Lower leg skin (tissue), 3 donors: ENCODE results near the gene GREB1.

ENCODE experiments used
- CTCF ChIP-seq, 3 donors: fragments of 450-650 bp; IDR thresholded peaks; one replicate each; pipeline ENCODE4 v1.5.1; 2016; ENCODE audit warnings: antibody characterized with exemption in 3 of 3, mild to moderate bottlenecking in 3 of 3, moderate library complexity in 2 of 3
- POLR2A ChIP-seq, 2 donors: fragments of 450-650 bp; IDR thresholded peaks; one replicate each; pipeline ENCODE4 v1.6.1; 2016 to 2017; ENCODE audit warnings: antibody characterized with exemption in 2 of 2, mild to moderate bottlenecking in 1 of 2, moderate library complexity in 1 of 2

GRCh38 chr2:11610624-11611242, 76.9 kb downstream of the GREB1 start:
- TF ChIP-seq CTCF (IDR thresholded peaks at IDR 0.05): no peak
- TF ChIP-seq POLR2A (IDR thresholded peaks at IDR 0.05): no peak
